Osteocyte (in vitro differentiated cells): ENCODE measurements around the gene LUZP4. TPM values are rescaled to one million over a fixed set of nuclear protein-coding genes. Genes with fewer than 3 reads are reported as not detected.
"Not testable (repeated sequence)": the region's sequence is repeated elsewhere in the genome, so short reads cannot be mapped to it uniquely, and the experiment has no call there.

Experiments used
- DNase-seq: peaks from one replicate; pipeline ENCODE4 v3.0.0; 2021; ENCODE audit warnings: mixed read lengths; ENCODE audit not compliant: unreplicated experiment; ENCODE audit errors: extremely low spot score
- H3K27ac Mint-ChIP-seq: one replicate; pipeline ENCODE4 v1.8.0; 2021; ENCODE audit warnings: mild to moderate bottlenecking, mixed read lengths; ENCODE audit not compliant: unreplicated experiment
- H3K27me3 Mint-ChIP-seq: one replicate; pipeline ENCODE4 v1.8.0; 2021; ENCODE audit warnings: mixed read lengths; ENCODE audit not compliant: unreplicated experiment
- H3K36me3 Mint-ChIP-seq: one replicate; pipeline ENCODE4 v1.8.0; 2021; ENCODE audit warnings: mixed read lengths; ENCODE audit not compliant: unreplicated experiment
- H3K4me1 Mint-ChIP-seq: one replicate; pipeline ENCODE4 v1.8.0; 2021; ENCODE audit warnings: mixed read lengths; ENCODE audit not compliant: unreplicated experiment
- H3K4me3 Mint-ChIP-seq: one replicate; pipeline ENCODE4 v1.8.0; 2021; ENCODE audit warnings: mild to moderate bottlenecking, moderate library complexity, mixed read lengths; ENCODE audit not compliant: unreplicated experiment
- H3K9me3 Mint-ChIP-seq: one replicate; pipeline ENCODE4 v1.8.0; 2021; ENCODE audit warnings: mixed read lengths; ENCODE audit not compliant: unreplicated experiment
- total RNA-seq: library from RNA; stranded (reverse); gene quantifications from 2 replicates; pipeline ENCODE4 v1.2.1, GENCODE V29; 2021
- TF ChIP-seq, protein P1 (sequence below): fragments of 200-600 bp; sonication (generic); IDR thresholded peaks from 2 replicates; pipeline ENCODE4 v1.5.0; 2021; ENCODE audit warnings: antibody characterized with exemption, mild to moderate bottlenecking, moderate library complexity

Gene LUZP4
- total RNA-seq, 1 donor from 2014 or later = not detected

DNA sequence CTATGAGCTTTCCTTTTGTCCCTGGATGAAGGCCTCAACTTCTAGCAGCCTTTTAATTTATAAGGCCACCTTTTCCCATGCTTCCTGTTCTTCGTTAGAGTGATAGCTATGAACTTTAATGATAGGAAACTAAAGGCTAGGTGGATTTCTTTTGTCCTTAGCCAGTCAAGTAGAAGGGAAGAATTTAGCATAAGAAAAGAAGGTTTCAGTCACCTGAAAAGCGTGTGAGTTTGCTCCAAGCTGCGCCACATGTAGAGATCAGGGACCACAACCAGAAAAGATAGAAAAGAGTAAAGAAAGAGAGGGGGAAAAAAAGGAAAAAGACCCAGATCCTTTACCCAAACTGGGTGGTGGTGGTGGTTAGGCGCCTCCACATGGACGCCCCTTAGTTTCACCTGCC lies 28.6 kb downstream of the LUZP4 start:
- TF ChIP-seq, protein P1, sequence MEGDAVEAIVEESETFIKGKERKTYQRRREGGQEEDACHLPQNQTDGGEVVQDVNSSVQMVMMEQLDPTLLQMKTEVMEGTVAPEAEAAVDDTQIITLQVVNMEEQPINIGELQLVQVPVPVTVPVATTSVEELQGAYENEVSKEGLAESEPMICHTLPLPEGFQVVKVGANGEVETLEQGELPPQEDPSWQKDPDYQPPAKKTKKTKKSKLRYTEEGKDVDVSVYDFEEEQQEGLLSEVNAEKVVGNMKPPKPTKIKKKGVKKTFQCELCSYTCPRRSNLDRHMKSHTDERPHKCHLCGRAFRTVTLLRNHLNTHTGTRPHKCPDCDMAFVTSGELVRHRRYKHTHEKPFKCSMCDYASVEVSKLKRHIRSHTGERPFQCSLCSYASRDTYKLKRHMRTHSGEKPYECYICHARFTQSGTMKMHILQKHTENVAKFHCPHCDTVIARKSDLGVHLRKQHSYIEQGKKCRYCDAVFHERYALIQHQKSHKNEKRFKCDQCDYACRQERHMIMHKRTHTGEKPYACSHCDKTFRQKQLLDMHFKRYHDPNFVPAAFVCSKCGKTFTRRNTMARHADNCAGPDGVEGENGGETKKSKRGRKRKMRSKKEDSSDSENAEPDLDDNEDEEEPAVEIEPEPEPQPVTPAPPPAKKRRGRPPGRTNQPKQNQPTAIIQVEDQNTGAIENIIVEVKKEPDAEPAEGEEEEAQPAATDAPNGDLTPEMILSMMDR = no peak
- no peak for DNase-seq
- no peak overlapping the region for H3K4me3 Mint-ChIP-seq
- no peaks in the 10 kb centered on the region for H3K4me1 Mint-ChIP-seq
- H3K36me3 Mint-ChIP-seq = no peaks in the 10 kb centered on the region
- no peaks in the 10 kb centered on the region for H3K9me3 Mint-ChIP-seq
- peaks cover 16% of the 10 kb centered on the region for H3K27me3 Mint-ChIP-seq
- no peak overlapping the region for H3K27ac Mint-ChIP-seq

DNA sequence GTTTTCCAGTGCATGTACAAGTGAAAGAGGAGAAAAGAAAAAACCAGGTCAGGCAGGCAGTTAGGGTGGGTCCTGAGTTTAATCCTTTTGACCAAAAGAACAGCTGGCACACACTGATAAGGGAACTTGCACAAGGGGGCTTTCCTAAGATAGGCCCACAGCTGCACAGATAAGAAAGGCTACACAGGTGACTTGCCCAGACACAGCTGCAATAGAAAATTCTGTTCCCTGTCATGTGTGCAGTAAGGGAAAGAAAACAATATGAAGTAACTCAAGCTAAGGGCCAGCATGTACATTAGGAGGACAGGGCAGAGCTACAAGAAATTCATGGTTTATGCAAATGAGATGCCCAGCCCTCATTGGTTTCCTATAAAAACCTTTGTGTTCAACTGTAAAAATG lies 32.9 kb downstream of the LUZP4 start:
- H3K9me3 Mint-ChIP-seq = no peaks in the 10 kb centered on the region
- no peaks in the 10 kb centered on the region for H3K36me3 Mint-ChIP-seq
- DNase-seq = no peak
- H3K4me1 Mint-ChIP-seq = peaks cover 5% of the 10 kb centered on the region
- TF ChIP-seq, protein P1 = no peak
- no peak overlapping the region for H3K4me3 Mint-ChIP-seq
- H3K27me3 Mint-ChIP-seq = peaks cover 16% of the 10 kb centered on the region
- no peak overlapping the region for H3K27ac Mint-ChIP-seq

DNA sequence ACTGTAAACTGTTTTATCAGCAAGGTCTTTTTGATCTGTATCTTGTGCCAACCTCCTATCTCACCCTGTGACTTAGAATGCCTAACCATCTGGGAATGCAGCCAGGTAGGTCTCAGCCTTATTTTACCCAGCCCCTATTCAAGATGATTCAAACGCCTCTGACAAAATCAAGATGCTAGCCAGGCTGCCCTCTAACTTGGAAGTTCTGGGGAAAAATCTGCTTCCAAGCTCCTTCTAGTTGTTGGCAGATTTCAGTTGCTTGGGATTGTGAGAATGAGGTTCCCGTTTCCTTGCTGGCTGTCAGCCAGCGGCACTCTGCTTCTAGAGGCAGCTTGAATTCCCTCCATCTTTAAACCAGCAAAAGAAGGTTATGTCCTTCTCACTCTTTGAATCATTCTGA lies 34.7 kb downstream of the LUZP4 start:
- Mint-ChIP-seq H3K4me1 (peaks cover 5% of the 10 kb centered on the region), H3K27ac (peak overlapping the region; percentile 11), H3K27me3 (peaks cover 9% of the 10 kb centered on the region), H3K36me3 (no peaks in the 10 kb centered on the region), H3K4me3 (no peak overlapping the region), H3K9me3 (no peaks in the 10 kb centered on the region)
- TF ChIP-seq, protein P1 = no peak
- DNase-seq = no peak

DNA sequence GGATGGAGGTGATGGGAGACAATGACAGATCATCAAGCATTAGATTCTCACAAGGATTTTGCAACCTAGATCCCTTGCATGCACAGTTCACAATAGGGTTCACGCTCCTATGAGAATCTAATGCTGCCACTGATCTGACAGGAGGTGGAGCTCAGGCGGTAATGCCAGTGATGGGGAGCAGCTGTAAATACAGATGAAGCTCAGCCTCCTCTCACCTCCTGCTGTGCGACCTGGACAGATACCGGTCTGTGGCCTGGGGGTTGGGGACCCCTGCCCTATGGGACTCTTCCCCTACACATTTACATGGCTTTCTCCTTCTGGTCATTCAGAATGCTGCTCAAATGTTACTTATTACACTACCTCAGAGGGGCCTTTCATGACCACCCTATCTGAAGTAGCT lies 39.8 kb downstream of the LUZP4 start:
- H3K36me3 Mint-ChIP-seq, H3K9me3 Mint-ChIP-seq, H3K27ac Mint-ChIP-seq, H3K27me3 Mint-ChIP-seq, DNase-seq, H3K4me3 Mint-ChIP-seq: not testable (repeated sequence)
- peaks cover 33% of the 10 kb centered on the region for H3K4me1 Mint-ChIP-seq

DNA sequence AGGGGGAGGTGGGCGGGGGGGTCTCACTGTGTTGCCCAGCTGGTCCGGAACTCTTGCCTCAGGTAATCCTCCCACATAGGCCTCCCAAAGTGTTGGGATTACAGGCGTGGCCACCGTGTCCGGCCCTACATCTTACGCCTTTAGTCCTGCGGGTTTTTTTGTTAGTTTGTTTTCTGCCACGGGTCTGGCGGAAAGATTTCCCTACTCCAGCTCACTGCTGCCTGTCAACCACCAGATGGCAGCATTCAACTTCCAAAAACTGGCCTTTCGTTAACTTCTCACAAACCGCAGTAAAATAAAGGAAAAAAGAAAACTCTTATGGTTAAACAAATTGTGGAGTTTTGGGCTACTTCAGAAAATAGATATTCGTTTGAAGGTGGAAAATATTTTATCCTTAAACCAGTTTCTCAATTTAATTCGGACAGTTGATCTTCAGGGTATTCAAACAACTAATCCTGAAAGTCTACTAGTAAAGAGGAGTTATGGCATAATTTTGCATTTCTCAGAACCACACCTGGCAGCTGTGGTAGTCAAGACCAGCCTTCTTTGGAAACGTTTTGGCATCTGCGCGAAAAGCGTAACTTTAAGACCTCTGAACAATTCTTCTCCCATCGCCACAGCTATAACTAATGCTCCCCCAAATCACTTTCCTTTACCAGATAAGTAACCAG lies 41.1 kb downstream of the LUZP4 start:
- TF ChIP-seq, protein P1 = peak; percentile 92
- Mint-ChIP-seq H3K27ac (peak overlapping the region; percentile 73), H3K9me3 (peaks cover 4% of the 10 kb centered on the region), H3K4me3 (peak overlapping the region; percentile 63), H3K36me3 (no peaks in the 10 kb centered on the region), H3K4me1 (peaks cover 30% of the 10 kb centered on the region), H3K27me3 (no peaks in the 10 kb centered on the region)
- no peak for DNase-seq
